ENCODE measurements around the gene MGAT4A. TPM values are rescaled to one million over a fixed set of nuclear protein-coding genes. Genes with fewer than 3 reads are reported as not detected.
"Not testable (repeated sequence)": the region's sequence is repeated elsewhere in the genome, so short reads cannot be mapped to it uniquely, and the experiment has no call there.

Gene MGAT4A
- total RNA-seq, 1 donor from 2014 or later = 65.4 TPM

GRCh38 chr2:98702858-98703620, 27.9 kb downstream of the MGAT4A start:
- no peak for DNase-seq (ENCODE audit: low read depth, low spot score)

- DNase-seq (ENCODE audit: low read depth, low spot score) = no peak
Measured at GRCh38 chr2:98702127-98702802, 28.7 kb downstream of the MGAT4A start.

- DNase-seq (ENCODE audit: low read depth, low spot score) = peak; percentile 77
Measured at GRCh38 chr2:98701230-98701629, 29.7 kb downstream of the MGAT4A start.

- DNase-seq (ENCODE audit: low read depth, low spot score) = no peak
Measured at GRCh38 chr2:98698896-98699295, 32.0 kb downstream of the MGAT4A start.

GRCh38 chr2:98697651-98698337, 33.1 kb downstream of the MGAT4A start:
- no peak for DNase-seq (ENCODE audit: low read depth, low spot score)

- no peak for DNase-seq (ENCODE audit: low read depth, low spot score)
Measured at GRCh38 chr2:98696200-98696599, 34.7 kb downstream of the MGAT4A start.

GRCh38 chr2:98695255-98695654, 35.7 kb downstream of the MGAT4A start:
- DNase-seq (ENCODE audit: low read depth, low spot score) = no peak

GRCh38 chr2:98693477-98693876, 37.5 kb downstream of the MGAT4A start:
- DNase-seq (ENCODE audit: low read depth, low spot score) = no peak

GRCh38 chr2:98692090-98693054, 38.6 kb downstream of the MGAT4A start:
- no peak for DNase-seq (ENCODE audit: low read depth, low spot score)

- peak; percentile 75 for DNase-seq (ENCODE audit: low read depth, low spot score)
Measured at GRCh38 chr2:98691303-98691702, 39.6 kb downstream of the MGAT4A start.

GRCh38 chr2:98685930-98686887, 44.7 kb downstream of the MGAT4A start:
- no peak for DNase-seq (ENCODE audit: low read depth, low spot score)

- DNase-seq (ENCODE audit: low read depth, low spot score) = no peak
Measured at GRCh38 chr2:98683728-98684127, 47.2 kb downstream of the MGAT4A start.

- DNase-seq (ENCODE audit: low read depth, low spot score) = no peak
Measured at GRCh38 chr2:98676742-98677141, 54.2 kb downstream of the MGAT4A start.

- no peak for DNase-seq (ENCODE audit: low read depth, low spot score)
Measured at GRCh38 chr2:98674233-98674964, 56.5 kb downstream of the MGAT4A start.

GRCh38 chr2:98669675-98670074, 61.3 kb downstream of the MGAT4A start:
- peak; percentile 8 for DNase-seq (ENCODE audit: low read depth, low spot score)

- DNase-seq (ENCODE audit: low read depth, low spot score) = no peak
Measured at GRCh38 chr2:98665677-98666076, 65.3 kb downstream of the MGAT4A start.

GRCh38 chr2:98664323-98664722, 66.6 kb downstream of the MGAT4A start:
- no peak for DNase-seq (ENCODE audit: low read depth, low spot score)

- no peak for DNase-seq (ENCODE audit: low read depth, low spot score)
Measured at GRCh38 chr2:98663511-98664090, 67.3 kb downstream of the MGAT4A start.

- DNase-seq (ENCODE audit: low read depth, low spot score) = not testable (repeated sequence)
Measured at GRCh38 chr2:98659491-98659840, 71.5 kb downstream of the MGAT4A start.
